Neural cell (in vitro differentiated cells): Measurements from ENCODE around the gene RABGAP1L. TPM values are rescaled to one million over a fixed set of nuclear protein-coding genes. Genes with fewer than 3 reads are reported as not detected.

Experiments used
- H2AFZ ChIP-seq: fragments of 200-600, 300-800 bp; sonication (generic), shearing (Covaris generic); 2 replicates; pipeline ENCODE4 v1.6.0; 2014; ENCODE audit warnings: low read depth, mild to moderate bottlenecking, antibody characterized with exemption, low read length, moderate library complexity
- H3F3A ChIP-seq: fragments of 200-600 bp; shearing (Covaris generic); 2 replicates; pipeline ENCODE4 v1.6.1; 2016; ENCODE audit warnings: mild to moderate bottlenecking, moderate library complexity, mixed read lengths, antibody characterized with exemption, low read length; ENCODE audit not compliant: insufficient read depth, poor library complexity, severe bottlenecking
- H3K27ac ChIP-seq: fragments of 200-600, 300-800 bp; sonication (generic), shearing (Covaris generic); 2 replicates; pipeline ENCODE4 v1.5.1; 2014; ENCODE audit warnings: mild to moderate bottlenecking, low read length, moderate library complexity
- H3K27me3 ChIP-seq: fragments of 300-800, 200-600 bp; sonication (generic), shearing (Covaris generic); 2 replicates; pipeline ENCODE4 v1.6.0; 2014; ENCODE audit warnings: mild to moderate bottlenecking, low read depth, low read length, moderate library complexity; ENCODE audit not compliant: insufficient read depth
- H3K36me3 ChIP-seq: fragments of 300-800, 200-600 bp; sonication (generic), shearing (Covaris generic); 2 replicates; pipeline ENCODE4 v1.5.1; 2014; ENCODE audit warnings: mild to moderate bottlenecking, antibody characterized with exemption, low read length, moderate library complexity; ENCODE audit not compliant: insufficient read depth
- H3K4me2 ChIP-seq: fragments of 300-800, 200-600 bp; sonication (generic), shearing (Covaris generic); 2 replicates; pipeline ENCODE4 v1.6.0; 2014; ENCODE audit warnings: mild to moderate bottlenecking, low read length
- H3K4me3 ChIP-seq: fragments of 300-800, 200-600 bp; sonication (generic), shearing (Covaris generic); 2 replicates; pipeline ENCODE4 v1.5.1; 2014; ENCODE audit warnings: mild to moderate bottlenecking, low read length, moderate library complexity
- H3K79me2 ChIP-seq: fragments of 200-600 bp; shearing (Covaris generic); replicated peaks from 2 replicates; pipeline ENCODE4 v1.6.0; 2014; ENCODE audit warnings: mild to moderate bottlenecking, low read length, moderate library complexity; ENCODE audit not compliant: insufficient read depth
- H3K9ac ChIP-seq: fragments of 300-800, 200-600 bp; sonication (generic), shearing (Covaris generic); 2 replicates; pipeline ENCODE4 v1.6.1; 2016; ENCODE audit warnings: mild to moderate bottlenecking, low read length, mixed read lengths
- H3K9me2 ChIP-seq: fragments of 200-600 bp; shearing (Covaris generic); 2 replicates; pipeline ENCODE4 v1.6.1; 2016; ENCODE audit warnings: mild to moderate bottlenecking, low read length, mixed read lengths; ENCODE audit not compliant: insufficient read depth
- H3K9me3 ChIP-seq: fragments of 200-600, 300-800 bp; sonication (generic), shearing (Covaris generic); 2 replicates; pipeline ENCODE4 v1.6.1; 2016; ENCODE audit warnings: mild to moderate bottlenecking, mixed run types, low read length, moderate library complexity, mixed read lengths
- H4K20me1 ChIP-seq: fragments of 200-600 bp; shearing (Covaris generic); 2 replicates; pipeline ENCODE4 v1.6.1; 2016; ENCODE audit warnings: mild to moderate bottlenecking, mixed run types; ENCODE audit not compliant: insufficient read depth
- EP300 ChIP-seq: fragments of 450-650 bp; conservative IDR thresholded peaks from 2 replicates; pipeline ENCODE4 v1.6.1; 2014; ENCODE audit warnings: antibody characterized with exemption, mild to moderate bottlenecking, moderate library complexity; ENCODE audit not compliant: poor library complexity, severe bottlenecking
- EZH2 ChIP-seq: fragments of 200-600, 300-800 bp; shearing (Covaris generic), sonication (generic); IDR thresholded peaks from 2 replicates; pipeline ENCODE4 v1.6.1; 2014; ENCODE audit warnings: antibody characterized with exemption, low read length, borderline replicate concordance, mild to moderate bottlenecking; ENCODE audit not compliant: insufficient read depth, poor library complexity, severe bottlenecking
- MXI1 ChIP-seq: fragments of 450-650 bp; conservative IDR thresholded peaks from 2 replicates; pipeline ENCODE4 v1.6.1; 2014; ENCODE audit warnings: antibody characterized with exemption, mild to moderate bottlenecking; ENCODE audit not compliant: poor library complexity, severe bottlenecking
- POLR2AphosphoS5 ChIP-seq: IDR thresholded peaks from 2 replicates; pipeline ENCODE4 v1.6.1; 2012
- RAD21 ChIP-seq: fragments of 450-650 bp; conservative IDR thresholded peaks from 2 replicates; pipeline ENCODE4 v1.6.1; 2014; ENCODE audit warnings: antibody characterized with exemption, mild to moderate bottlenecking, moderate library complexity
- SMC3 ChIP-seq: fragments of 450-650 bp; conservative IDR thresholded peaks from 2 replicates; pipeline ENCODE4 v1.6.1; 2014; ENCODE audit warnings: antibody characterized with exemption, mild to moderate bottlenecking, moderate library complexity; ENCODE audit not compliant: poor library complexity
- TAF1 ChIP-seq: IDR thresholded peaks from 2 replicates; pipeline ENCODE4 v1.6.1; 2012; ENCODE audit warnings: low read depth
- polyA plus RNA-seq: library from polyadenylated mRNA; depleted of rRNA; stranded (reverse); fragments of >200 nt; gene quantifications from 2 replicates; pipeline ENCODE4 v1.2.3, GENCODE V29; 2014
- TF ChIP-seq, protein P1 (sequence below): IDR thresholded peaks from 2 replicates; pipeline ENCODE4 v1.6.1; 2012; ENCODE audit warnings: borderline replicate concordance
- TF ChIP-seq, protein P2 (sequence below): fragments of 450-650 bp; IDR thresholded peaks from 2 replicates; pipeline ENCODE4 v1.5.1; 2014; ENCODE audit warnings: antibody characterized with exemption, mild to moderate bottlenecking, moderate library complexity; ENCODE audit not compliant: poor library complexity, severe bottlenecking

RABGAP1L gene
- polyA plus RNA-seq, 1 donor from 2014 or later = 32.2 TPM

DNA sequence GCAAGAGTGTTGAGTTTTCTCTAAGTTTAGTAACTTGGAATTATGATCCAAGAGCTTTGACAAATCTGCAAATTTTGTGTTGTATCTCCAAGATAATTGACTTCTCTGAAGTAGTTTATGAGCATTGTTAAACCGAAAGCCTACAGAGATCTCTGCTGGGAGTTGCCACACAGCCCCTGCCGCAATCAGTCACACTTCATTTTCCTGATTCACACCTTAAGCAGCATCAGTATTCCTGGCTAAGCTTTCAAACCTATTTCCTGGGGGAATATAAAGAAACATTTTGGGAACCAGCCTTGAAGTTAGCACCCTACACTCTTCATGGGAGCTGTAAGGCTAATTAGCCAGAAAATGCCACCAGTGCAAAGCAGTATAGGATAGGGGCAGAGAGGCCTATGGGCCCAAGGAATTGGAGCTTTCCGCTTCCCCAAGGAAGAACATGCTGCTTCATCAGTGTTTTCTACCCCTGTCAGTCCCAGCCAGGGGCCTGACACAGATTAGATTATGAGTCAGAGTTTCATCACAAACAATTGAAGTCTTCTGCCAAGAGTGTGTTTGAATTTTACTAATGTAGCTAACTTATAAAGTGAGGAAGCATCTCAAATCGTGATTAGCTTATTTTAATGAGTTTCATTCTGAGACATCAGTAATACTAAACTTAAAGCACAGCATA lies 817.3 kb downstream of the RABGAP1L start:
- H4K20me1 ChIP-seq = no peaks in the 10 kb centered on the region
- no peaks in the 10 kb centered on the region for H3K9me3 ChIP-seq
- H3K27ac ChIP-seq = no peak overlapping the region
- no peaks in the 10 kb centered on the region for H3K9me2 ChIP-seq
- no peak overlapping the region for H3K9ac ChIP-seq
- no peaks in the 10 kb centered on the region for H3F3A ChIP-seq
- no peak overlapping the region for H3K4me2 ChIP-seq
- no peaks in the 10 kb centered on the region for H3K79me2 ChIP-seq
- no peaks in the 10 kb centered on the region for H3K27me3 ChIP-seq
- H2AFZ ChIP-seq = no peak overlapping the region
- no peak for TF ChIP-seq RAD21
- TF ChIP-seq, protein P1, sequence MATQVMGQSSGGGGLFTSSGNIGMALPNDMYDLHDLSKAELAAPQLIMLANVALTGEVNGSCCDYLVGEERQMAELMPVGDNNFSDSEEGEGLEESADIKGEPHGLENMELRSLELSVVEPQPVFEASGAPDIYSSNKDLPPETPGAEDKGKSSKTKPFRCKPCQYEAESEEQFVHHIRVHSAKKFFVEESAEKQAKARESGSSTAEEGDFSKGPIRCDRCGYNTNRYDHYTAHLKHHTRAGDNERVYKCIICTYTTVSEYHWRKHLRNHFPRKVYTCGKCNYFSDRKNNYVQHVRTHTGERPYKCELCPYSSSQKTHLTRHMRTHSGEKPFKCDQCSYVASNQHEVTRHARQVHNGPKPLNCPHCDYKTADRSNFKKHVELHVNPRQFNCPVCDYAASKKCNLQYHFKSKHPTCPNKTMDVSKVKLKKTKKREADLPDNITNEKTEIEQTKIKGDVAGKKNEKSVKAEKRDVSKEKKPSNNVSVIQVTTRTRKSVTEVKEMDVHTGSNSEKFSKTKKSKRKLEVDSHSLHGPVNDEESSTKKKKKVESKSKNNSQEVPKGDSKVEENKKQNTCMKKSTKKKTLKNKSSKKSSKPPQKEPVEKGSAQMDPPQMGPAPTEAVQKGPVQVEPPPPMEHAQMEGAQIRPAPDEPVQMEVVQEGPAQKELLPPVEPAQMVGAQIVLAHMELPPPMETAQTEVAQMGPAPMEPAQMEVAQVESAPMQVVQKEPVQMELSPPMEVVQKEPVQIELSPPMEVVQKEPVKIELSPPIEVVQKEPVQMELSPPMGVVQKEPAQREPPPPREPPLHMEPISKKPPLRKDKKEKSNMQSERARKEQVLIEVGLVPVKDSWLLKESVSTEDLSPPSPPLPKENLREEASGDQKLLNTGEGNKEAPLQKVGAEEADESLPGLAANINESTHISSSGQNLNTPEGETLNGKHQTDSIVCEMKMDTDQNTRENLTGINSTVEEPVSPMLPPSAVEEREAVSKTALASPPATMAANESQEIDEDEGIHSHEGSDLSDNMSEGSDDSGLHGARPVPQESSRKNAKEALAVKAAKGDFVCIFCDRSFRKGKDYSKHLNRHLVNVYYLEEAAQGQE = no peak
- no peak for TF ChIP-seq TAF1
- no peak for TF ChIP-seq POLR2AphosphoS5
- TF ChIP-seq MXI1 = no peak
- TF ChIP-seq, protein P2, sequence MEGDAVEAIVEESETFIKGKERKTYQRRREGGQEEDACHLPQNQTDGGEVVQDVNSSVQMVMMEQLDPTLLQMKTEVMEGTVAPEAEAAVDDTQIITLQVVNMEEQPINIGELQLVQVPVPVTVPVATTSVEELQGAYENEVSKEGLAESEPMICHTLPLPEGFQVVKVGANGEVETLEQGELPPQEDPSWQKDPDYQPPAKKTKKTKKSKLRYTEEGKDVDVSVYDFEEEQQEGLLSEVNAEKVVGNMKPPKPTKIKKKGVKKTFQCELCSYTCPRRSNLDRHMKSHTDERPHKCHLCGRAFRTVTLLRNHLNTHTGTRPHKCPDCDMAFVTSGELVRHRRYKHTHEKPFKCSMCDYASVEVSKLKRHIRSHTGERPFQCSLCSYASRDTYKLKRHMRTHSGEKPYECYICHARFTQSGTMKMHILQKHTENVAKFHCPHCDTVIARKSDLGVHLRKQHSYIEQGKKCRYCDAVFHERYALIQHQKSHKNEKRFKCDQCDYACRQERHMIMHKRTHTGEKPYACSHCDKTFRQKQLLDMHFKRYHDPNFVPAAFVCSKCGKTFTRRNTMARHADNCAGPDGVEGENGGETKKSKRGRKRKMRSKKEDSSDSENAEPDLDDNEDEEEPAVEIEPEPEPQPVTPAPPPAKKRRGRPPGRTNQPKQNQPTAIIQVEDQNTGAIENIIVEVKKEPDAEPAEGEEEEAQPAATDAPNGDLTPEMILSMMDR = no peak
- TF ChIP-seq SMC3 = no peak
- no peak for TF ChIP-seq EZH2
- no peak for TF ChIP-seq EP300
- no peak overlapping the region for H3K4me3 ChIP-seq
- no peaks in the 10 kb centered on the region for H3K36me3 ChIP-seq

DNA sequence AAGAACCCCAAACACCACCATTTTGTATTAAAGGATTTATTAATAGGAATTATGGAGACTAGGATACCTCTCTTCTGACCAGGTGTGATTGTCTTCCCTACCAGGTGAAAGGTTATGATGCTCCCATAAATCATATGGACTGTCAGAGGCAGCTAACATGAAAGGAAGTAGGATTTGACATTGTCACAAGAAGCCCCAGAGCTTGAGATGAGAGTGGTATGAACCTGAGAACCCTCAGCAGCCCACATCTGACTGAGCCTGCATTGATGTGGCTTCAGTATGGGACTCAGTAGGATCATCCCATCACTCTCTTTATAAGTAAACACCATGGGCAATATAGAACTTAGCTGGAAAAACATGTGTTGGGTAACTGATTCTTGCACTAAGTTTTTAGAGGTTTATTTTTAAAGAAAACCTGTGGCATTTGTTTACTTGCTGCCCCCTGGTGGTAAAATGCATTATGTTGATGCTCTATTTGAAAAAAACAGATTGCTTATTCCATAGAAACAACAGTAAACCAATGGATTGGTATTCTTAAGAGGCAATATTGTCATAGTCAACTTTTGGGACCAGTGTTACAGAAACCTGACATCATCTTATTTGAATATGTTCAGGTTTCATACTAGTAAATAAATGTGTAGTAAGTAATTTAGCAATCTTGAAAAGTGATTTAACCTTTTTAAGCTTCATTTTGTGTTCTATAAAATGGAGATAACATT lies 823.8 kb downstream of the RABGAP1L start:
- Histone ChIP-seq H3K27me3 (no peaks in the 10 kb centered on the region), H3K79me2 (no peaks in the 10 kb centered on the region), H3K9me3 (no peaks in the 10 kb centered on the region), H3F3A (no peaks in the 10 kb centered on the region), H3K4me2 (no peak overlapping the region), H3K36me3 (peaks cover 3% of the 10 kb centered on the region), H2AFZ (no peak overlapping the region), H3K9me2 (no peaks in the 10 kb centered on the region), H3K9ac (no peak overlapping the region), H3K27ac (no peak overlapping the region), H3K4me3 (no peak overlapping the region), H4K20me1 (no peaks in the 10 kb centered on the region)
- TF ChIP-seq RAD21 (peak; percentile 65), SMC3 (peak; percentile 79), EZH2 (no peak)
- TF ChIP-seq, protein P2 = peak; percentile 71
